GM18951 (cell line): ENCODE data around the gene PODXL2.
"Not testable (repeated sequence)": the region's sequence is repeated elsewhere in the genome, so short reads cannot be mapped to it uniquely, and the experiment has no call there.

Experiments
- POLR2A ChIP-seq: IDR thresholded peaks from 4 replicates; pipeline ENCODE4 v1.6.1; 2011; ENCODE audit warnings: mild to moderate bottlenecking; ENCODE audit not compliant: insufficient read length, insufficient read depth; ENCODE audit errors: extremely low read depth
- in situ Hi-C: fragments of 300-500 bp; cut with MboI; formaldehyde crosslinking; loops from one replicate; pipeline ENCODE4 v1.12.0; 2022; ENCODE audit warnings: low sequenced_read_pairs, mixed read lengths, inconsistent platforms; ENCODE audit not compliant: unreplicated experiment

PODXL2 gene

DNA sequence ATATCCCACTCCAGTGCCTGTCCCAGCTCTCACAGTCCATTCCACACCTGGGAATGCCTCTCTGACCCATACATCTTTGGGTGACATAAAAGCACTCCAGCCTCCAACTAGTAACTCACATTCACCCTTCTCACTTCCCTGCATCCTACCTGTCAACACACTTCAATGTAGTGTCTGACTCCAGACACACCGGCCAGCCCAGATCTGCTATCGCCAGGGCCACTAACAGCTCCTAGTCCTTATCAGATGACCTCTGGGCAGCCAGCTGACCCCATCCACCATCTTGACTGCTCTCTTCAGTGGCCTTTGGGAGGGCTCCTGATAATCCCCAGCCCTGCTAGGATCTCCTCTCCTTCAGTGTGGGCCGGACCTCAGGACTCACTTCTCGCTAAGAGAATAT is 33.7 kb upstream of the PODXL2 start:
- TF ChIP-seq POLR2A = no peak

GRCh38 chr3:127597020-127597771 is 31.8 kb upstream of the PODXL2 start:
- in situ Hi-C loops = no loop called here
- no peak for TF ChIP-seq POLR2A

More for the DNA sequence above, 33.7 kb upstream of the PODXL2 start:
- in situ Hi-C loops = no loop called here

GRCh38 chr3:127598841-127599570 is 30.0 kb upstream of the PODXL2 start:
- TF ChIP-seq POLR2A = peak; percentile 20
- in situ Hi-C loops = no loop called here

- in situ Hi-C loops = no loop called here
Measured at GRCh38 chr3:127600749-127601456, 28.1 kb upstream of the PODXL2 start.

GRCh38 chr3:127604035-127604434 is 24.9 kb upstream of the PODXL2 start:
- in situ Hi-C loops = no loop called here
- TF ChIP-seq POLR2A = no peak

More at GRCh38 chr3:127600749-127601456, 28.1 kb upstream of the PODXL2 start:
- TF ChIP-seq POLR2A = no peak

GRCh38 chr3:127604546-127605165 is 24.3 kb upstream of the PODXL2 start:
- in situ Hi-C loops = no loop called here
- no peak for TF ChIP-seq POLR2A

GRCh38 chr3:127605547-127605946 is 23.4 kb upstream of the PODXL2 start:
- in situ Hi-C loops = not testable (repeated sequence)

DNA sequence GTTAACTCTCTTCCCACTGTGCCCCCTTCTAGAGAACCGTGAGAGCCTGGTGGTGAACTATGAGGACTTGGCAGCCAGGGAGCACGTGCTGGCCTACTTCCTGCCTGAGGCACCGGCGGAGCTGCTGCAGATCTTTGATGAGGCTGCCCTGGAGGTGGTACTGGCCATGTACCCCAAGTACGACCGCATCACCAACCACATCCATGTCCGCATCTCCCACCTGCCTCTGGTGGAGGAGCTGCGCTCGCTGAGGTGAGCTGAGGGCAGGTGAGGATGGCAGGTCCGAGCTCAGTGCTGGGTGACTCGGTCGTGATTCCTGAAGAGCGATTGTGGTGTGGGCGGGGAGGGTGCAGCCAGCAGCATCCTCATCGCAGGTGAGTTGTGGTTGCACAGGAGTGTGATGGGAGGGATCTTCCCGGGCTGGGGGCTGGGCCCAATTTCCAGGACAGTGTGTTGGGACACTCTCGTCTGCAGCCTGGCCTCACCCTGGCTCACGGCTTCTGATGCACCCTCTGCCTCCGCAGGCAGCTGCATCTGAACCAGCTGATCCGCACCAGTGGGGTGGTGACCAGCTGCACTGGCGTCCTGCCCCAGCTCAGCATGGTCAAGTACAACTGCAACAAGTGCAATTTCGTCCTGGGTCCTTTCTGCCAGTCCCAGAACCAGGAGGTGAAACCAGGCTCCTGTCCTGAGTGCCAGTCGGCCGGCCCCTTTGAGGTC is 22.7 kb upstream of the PODXL2 start:
- in situ Hi-C loops = no loop called here
- no peak for TF ChIP-seq POLR2A

GRCh38 chr3:127606981-127607595 is 21.9 kb upstream of the PODXL2 start:
- no peak for TF ChIP-seq POLR2A
- in situ Hi-C loops = no loop called here

- TF ChIP-seq POLR2A = no peak
- in situ Hi-C loops = no loop called here
Measured at GRCh38 chr3:127607675-127608361, 21.2 kb upstream of the PODXL2 start.

DNA sequence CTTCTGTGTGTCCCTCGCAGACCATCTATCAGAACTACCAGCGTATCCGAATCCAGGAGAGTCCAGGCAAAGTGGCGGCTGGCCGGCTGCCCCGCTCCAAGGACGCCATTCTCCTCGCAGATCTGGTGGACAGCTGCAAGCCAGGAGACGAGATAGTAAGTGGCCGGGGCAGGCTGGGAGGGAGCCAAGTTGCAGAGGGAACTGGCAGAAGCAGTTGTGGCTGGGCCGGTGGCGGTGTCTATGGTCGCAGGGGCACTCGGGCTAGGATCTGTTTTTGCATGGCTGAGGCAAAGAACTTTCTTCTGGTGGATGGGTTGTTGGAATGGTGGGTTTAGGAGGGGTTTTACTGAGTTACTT is 20.6 kb upstream of the PODXL2 start:
- in situ Hi-C loops = no loop called here
- no peak for TF ChIP-seq POLR2A

- TF ChIP-seq POLR2A = no peak
- in situ Hi-C loops = no loop called here
Measured at GRCh38 chr3:127610105-127610504, 18.9 kb upstream of the PODXL2 start.
